ENCODE measurements around the gene CYREN.
A peak's percentile ranks its signal among the peaks of the same experiment; 100 is the strongest.
"Not testable (repeated sequence)": the region's sequence is repeated elsewhere in the genome, so short reads cannot be mapped to it uniquely, and the experiment has no call there.

The CYREN gene, protein sequence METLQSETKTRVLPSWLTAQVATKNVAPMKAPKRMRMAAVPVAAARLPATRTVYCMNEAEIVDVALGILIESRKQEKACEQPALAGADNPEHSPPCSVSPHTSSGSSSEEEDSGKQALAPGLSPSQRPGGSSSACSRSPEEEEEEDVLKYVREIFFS

DNA sequence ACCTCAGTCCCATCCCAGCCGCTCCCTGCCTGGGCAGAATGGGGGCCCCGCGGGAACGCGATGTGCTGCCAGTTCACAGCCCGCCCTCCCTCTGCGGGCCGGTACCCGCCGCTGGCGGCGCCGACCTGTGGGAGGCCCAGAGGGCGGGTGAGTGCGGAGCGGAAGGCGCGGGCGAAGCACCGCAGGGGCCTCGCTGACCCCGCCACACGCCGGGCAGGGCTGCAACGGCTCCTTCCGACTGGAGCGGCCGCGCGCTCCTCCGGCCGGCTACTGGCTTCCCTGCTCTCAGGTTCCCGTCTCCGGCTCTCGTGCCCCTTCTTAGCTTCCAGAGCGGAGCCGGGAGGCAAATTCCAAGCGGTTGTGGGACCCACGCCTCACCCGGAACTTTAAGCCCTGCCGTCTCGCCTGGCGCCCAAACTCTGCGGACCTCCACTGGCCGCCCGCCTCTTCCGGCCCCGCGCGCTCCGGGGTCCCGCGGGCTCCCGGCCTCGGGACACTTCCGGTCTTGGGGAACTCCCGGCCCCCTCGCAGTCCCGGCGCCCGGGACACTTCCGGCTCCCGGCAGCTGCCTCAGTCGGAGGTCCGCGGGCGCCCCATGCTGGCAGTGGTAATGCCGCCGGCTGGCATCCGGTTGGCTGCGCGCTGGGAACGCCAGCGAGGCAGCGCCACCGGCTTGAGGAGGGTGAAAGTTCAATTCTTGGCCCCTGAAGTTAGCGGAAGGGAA, at the start of gene CYREN:
CYREN (minus strand) TSS at position 434 of the 724 bp plus-strand sequence. CDS start 1,785 bp downstream, outside the sequence.
- DNase-seq (ENCODE audit: low read depth, low spot score) = peak; percentile 97

DNA sequence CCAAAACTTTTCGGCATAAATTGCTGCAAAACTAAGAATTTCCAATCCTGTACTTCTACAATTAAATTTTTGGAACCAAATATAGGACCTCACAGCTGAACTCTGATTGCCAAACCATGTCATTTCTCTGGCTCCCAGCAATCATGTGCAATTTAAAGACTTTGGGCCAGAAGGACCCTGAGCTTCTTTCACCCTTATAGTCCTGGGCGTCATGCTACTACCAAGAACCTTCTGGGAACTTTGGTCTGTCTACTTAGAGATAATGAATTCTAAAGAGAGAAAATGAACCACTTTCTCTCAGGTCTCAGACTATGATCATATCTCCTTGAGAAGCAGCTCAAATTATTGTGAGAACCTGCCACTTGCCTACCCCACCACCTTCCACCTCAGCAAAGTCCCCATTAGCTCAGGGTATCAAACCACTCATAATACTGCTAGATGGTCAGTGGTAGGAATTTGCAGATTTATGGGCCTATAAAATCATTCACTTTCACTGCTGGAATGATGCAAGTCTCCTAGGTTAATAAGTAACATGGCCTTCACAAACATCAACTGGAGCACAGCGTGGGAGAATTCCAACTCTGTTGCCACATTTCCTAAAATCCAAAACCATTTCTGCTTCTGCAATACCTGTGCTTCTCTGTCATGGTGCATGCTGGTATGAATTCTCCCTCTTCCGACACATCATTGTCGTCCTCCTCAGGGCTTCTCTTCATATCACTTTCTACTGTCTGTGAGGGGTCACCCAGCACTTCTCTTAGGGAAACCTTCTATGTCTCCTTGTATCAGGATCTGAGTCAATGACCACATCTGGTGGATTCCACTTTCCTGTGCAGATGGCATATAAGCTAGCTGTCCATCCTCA, 47.4 kb upstream of the CYREN start:
- no peak for DNase-seq (ENCODE audit: low read depth, low spot score)

DNA sequence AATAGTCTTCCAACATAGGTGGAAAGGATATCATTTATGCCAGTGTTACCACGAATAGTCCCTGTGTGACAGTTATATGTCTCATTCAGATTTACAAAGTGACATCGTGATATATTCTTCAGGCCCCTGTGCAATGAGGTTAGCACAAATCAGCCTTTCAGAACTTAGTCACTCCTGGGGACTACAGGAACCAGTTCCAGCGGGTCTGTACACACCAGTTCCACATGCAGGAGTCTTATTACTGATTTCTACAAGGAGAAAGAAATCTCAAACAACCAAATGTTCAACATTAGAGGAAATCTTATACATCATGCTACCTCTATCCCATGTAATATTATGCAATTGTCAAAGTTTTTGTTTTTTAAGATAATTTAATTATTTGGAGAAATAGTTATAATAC, 45.2 kb upstream of the CYREN start:
- DNase-seq (ENCODE audit: low read depth, low spot score) = no peak

DNA sequence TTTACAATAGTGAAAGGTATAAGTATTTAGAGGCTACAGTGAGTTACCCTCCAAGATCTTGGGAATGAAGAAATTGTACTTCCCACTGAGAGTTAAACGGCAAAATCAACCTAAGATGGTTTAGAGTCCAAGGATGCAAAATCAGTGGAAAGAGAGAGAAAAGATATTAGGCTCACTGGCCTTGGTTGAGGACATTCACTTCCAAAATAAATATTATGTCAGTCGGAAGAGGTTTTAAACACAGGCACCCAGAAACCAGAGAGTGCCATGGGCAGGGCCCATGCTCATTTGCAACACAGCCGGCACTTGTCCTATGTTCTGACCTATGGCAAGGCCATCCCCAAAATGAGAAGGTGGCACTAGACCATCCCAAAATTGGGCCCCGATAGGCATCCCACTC, 44.7 kb upstream of the CYREN start:
- DNase-seq (ENCODE audit: low read depth, low spot score) = no peak

DNA sequence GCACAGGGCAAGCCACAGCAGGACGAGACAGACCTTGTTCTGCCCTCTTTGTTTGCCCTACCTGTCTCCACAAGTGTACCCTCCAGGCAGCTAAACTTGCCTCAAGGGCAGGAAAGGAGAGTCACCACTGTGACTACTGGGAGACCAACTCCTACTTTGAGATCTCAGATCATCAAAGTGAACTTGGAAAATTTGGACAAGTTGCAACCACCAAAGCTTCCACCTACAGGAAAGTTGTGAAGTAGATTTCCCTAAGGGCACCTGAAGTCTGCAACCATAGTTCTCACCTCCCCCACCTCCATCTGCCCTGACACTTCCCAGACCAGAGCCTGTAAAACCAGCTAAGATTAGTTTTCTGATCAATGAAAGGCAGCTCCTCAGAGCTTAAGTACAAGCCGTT, 43.3 kb upstream of the CYREN start:
- DNase-seq (ENCODE audit: low read depth, low spot score) = no peak

DNA sequence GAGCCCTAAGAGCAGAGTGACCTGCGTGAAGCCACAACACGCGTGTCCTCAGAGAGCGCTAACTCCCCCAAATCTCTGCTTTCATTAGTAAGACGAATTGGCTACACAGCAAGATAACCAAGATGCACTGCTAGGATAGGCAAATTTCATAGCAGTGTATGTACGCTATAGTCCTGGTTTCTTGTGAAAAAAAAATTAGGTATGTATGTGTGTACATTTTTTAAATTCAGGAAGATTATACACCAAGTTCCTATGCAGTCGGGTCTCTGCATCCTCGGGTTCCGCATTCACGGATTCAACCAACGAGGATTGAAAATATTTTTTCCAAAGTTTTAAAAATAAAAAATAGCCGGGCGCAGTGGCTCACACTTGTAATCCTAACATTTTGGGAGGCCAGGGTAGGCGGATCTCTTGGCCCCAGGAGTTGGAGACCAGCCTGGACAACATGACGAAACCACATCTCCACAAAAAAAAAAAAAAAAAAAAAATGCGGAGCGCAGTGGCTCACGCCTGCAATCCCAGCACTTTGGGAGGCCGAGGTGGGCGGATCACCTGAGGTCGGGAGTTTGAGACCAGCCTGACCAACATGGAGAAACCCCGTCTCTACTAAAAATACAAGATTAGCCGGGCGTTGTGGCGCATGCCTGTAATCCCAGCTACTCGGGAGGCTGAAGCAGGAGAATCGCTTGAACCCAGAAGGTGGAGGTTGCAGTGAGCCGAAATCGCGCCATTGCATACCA, 41.6 kb upstream of the CYREN start:
- DNase-seq (ENCODE audit: low read depth, low spot score) = not testable (repeated sequence)

DNA sequence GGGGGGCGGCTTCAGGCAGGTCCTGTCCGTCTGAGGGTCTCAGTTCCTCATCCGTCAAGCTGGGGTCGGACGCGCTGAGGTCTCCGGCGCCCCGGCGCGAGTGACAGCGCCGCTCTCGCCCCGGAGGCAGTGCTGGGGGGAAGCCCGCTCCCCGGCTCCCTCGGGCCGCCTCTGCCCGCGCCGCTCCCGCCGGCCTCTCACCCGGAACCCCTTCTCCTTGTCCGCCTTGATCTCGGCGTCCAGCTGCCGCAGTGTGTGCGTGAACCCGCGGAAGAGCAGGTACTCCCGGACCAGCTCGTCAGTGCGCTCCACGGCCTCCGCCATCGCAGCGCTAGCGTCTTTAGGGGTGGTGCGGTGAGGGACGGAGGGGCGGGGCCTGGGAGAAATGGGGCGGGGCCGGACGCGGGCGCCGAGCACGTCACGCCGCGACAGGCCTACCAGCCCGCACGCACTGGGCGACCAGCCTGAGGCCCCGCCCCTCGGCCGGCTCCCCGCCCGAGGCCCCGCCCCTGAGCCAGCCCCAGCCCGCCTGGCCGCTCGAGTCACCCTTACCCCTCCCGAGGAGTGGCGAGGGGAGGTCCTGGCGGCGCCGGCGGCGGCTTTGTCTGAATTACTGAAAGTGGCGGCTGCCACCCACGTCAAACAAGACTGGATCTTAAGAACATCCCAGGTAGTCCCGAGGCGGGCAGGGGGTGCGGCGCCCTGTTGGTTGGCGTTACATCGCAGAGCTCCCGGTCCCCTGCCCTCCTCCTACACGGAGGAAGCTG, 40.9 kb upstream of the CYREN start, which contains the start of gene WDR91:
WDR91 (minus strand) TSS at position 348 of the 767 bp plus-strand sequence; CDS start at position 324, 24 bp downstream.
- DNase-seq (ENCODE audit: low read depth, low spot score) = peak; percentile 98

DNA sequence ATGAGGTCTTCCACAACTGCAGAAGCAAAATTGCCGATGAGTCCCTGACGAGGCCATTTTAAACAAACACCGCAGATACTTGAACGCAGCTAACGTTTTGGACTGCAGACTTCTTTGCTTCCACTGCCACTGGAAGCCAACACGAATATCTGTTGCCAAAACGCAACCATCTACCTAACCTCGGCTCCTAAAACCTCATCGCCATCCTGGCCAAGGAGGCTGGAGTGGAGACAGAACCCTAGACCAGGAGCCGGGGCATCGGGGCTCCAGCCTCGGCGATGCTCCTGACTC, 40.3 kb upstream of the CYREN start:
- peak; percentile 63 for DNase-seq (ENCODE audit: low read depth, low spot score)

DNA sequence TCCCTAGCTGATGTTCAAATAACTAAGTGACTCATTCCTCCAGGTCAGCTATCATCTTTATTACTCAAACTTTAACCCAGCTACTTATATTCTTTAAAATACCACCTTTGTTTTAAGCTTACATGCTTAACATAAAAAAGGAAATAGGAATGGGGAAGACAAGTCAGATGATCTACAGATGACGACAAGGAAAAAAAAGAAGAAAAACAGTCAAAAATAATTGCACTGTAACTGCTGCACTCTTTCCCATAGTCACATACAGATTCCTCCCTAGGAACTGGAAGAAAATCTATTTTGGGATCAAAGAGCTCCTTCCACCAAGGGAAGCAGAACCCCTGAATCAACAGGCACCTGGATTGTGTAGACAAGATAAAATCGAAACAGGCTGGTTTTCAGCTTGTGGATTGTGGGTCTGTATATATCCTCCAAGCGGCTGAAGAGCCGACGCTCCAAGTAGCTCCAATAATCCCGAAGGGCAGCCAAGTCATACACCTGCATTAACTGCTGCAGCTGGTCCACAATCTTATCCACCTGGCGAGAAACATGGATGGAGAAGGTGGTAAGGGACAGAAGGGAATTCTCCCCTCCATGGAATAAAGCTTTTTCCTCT, 38.8 kb upstream of the CYREN start:
- no peak for DNase-seq (ENCODE audit: low read depth, low spot score)

DNA sequence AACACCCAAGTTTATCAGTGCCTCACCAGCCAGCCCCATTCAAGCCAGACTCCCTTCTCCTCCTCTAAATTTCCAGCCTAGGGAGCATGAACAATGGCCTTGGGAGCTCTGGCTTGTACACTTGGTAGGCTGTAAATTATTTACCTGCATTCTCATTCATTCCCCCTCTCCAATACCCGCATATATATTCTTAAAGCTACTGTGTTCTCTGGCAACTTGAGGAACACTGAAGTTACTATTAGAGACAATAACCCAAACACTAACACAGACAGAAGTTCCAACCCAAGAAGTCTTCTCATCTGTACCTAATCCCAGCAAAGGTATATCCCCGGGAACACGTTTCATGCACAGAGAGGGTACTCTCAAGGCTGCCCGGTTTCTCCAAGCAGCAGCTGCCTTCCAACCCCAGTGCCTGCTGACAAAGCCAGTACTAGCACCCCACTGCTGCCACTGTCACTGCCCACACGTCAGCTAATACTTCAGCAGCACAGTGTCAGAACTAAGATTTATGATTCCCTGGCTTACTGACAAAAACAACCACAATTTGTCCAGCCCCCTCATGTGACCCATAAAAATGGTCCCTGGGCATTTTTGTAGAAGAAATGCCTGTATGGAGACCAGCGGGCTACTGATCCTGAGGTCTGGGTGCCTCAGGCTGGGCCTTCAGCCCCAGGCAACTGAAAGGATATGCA, 37.7 kb upstream of the CYREN start:
- peak; percentile 25 for DNase-seq (ENCODE audit: low read depth, low spot score)

DNA sequence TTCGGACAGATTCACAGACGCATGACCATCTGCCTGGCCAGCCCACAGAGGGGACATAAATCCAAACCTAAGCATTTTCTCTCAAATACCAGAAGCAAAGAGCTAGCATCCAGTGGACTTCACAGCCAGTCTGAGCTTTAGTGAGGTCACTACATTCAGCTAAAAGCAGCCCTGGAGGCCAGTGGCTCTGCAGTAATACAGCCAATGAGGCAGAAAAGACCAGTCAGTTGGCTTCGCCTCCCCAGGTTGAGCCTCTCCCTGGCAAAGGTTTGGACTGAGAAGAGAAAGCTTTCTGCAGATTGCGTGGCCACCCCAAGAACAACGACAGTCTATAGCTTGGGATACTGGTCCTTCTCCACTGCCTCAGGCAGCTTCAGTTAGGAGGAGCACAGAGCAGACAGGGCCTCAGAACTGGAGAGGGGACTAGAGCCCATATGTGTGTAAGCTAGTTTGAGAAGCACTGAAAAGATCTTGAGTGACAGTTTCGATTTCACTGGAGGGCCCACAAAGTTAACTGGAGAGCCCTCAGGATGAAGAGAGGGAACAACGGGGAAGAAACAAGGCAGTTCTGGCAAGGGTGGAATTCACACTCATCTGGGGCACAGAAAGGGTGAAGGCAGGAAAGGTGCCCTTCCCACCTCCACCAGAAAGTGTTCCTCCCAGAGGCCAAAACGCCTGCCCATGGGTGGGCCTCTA, 37.0 kb upstream of the CYREN start:
- no peak for DNase-seq (ENCODE audit: low read depth, low spot score)

DNA sequence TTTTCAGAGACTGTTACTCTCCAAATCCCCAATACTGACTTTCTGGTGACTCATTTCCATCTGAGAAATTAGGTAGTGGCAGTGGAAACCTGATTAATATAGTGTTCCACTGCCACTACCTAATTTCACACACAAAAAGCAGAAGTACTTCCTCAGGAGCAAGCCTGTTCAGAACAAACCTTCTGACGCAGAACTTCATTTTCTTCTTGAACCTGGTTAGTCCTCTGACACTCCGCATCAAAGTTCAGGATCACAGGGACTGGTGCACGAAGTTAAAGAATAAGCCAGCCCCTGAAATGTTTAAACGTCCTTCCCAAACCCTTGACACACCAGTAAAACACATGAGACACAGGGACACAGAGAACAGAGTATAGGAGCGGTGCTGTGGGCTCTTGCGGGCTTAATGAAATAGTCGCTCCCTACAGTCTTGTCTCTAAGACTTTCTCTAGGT, 36.5 kb upstream of the CYREN start:
- no peak for DNase-seq (ENCODE audit: low read depth, low spot score)

DNA sequence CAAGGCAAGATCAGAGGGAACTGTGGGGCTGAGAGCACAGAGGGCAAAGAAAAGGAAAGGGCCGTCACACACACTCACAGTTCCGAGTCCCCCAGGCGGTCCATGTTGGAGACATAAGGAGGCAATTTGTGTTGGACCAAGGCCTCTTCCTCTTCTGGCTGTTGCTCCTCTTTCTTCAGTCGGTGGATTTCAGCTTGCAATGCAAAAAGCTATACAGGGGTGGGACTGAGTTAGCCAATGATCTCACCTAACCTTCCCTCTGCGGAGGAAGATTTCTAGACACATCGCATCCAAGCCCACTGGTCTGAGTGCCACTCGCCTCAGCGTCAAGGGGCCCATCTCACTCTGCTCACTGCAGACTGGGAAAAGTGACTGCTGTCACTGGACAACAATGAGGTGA, 35.3 kb upstream of the CYREN start:
- DNase-seq (ENCODE audit: low read depth, low spot score) = no peak

DNA sequence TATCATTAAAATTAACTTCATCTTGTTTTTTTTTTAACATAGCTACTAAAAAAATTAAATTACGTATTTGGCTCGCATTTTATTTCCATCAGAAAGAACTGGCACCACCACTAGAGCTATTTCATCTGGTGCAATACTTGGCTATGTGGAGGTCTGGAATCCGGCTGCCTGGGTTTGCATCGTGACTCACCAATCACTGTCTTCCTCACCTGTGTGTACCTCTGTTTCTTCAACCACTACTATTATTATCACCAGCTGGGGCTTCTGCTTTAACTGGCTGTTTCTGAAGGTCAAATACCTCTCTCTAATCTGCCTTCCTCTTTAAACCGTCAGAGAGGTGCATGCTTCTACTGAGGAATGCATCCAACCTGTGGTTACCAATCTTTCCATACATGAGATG, 34.4 kb upstream of the CYREN start:
- peak; percentile 33 for DNase-seq (ENCODE audit: low read depth, low spot score)

DNA sequence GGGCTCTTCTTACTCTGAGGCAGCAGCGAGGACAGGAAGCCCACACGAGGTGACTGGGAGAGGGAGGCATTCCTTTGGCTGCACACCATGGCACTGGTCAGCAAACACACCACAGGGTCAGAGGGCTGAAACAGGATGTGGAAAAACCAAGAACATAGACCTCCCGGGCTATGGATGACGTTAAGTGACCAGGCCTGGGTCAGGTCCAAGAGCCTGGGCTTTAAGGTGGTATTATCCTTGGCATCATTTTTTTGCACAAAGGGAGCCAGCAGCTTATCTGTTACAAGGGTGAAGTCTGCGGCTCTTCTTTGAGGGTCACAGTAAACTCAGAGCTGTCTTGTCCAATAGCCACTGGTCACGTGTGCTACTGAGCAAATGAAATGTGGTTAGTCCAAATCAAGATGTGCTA, 33.8 kb upstream of the CYREN start:
- peak; percentile 78 for DNase-seq (ENCODE audit: low read depth, low spot score)

DNA sequence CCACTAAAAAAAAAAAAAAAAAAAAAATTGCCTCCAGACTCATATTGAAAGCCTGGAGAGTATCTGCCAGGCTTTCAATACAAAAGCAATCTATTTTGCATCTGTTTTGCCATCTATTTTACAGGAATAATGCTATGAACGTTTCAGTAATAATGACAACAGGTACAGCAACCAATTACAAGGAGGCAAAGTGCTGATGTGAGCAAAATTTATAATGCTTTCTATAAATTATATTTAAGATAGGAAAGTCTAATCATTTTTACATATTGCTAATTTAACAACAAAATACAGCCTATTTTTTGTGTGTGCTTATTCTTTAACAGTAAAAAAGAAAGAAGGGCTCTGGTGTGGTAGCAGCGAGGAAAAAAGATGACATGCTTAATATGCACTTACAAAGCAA, 30.8 kb upstream of the CYREN start:
- DNase-seq (ENCODE audit: low read depth, low spot score) = no peak

DNA sequence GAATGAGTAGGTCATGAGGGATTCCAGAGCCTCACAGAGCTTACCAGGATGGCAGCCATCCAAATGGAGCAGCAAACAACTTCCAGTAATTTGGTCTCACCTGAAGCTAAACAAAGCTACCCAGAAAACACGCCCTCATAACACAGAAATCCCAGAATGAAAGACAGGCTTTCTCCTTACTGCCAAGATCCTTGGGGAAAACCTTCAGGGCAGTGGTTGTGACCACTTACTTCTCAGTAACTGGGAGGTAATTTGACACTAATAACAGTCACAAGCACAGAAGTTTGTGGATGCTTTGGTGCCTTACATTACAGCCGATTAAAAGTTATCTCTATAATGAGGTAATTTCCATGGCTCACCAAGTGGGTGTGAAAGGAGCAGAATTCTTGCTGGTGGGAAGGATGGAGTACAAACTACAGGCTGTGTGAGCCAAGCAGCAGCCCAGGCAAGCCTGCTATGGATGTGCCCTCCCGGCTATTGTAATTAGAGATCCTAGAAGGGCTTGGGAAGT, 30.4 kb upstream of the CYREN start:
- DNase-seq (ENCODE audit: low read depth, low spot score) = peak; percentile 59

DNA sequence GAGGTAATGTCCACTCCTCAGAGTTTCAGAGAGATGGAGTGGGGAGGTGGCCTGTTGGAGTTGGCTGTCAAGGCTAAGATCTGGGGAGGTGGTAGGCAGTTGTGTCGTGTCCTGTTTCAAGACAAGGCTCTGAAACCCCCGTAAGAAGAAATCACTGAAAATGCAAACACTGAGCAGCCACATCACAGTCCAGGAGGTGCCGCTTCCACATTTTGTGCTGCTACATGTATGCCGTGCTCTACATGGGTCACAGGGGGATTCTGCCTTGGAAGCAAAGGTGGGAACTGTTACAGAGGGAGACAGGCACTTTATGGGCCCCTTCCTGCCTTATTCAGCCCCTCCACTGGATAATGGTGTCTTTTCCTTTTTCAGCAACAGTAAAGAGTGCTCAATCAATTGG, 28.9 kb upstream of the CYREN start:
- DNase-seq (ENCODE audit: low read depth, low spot score) = no peak

Measured in astrocyte of the hippocampus (primary cell).